Measurements from ENCODE around the gene PCDHGA6. TPM values are rescaled to one million over a fixed set of nuclear protein-coding genes. Genes with fewer than 3 reads are reported as not detected.
"Not testable (repeated sequence)": the region's sequence is repeated elsewhere in the genome, so short reads cannot be mapped to it uniquely, and the experiment has no call there.

The PCDHGA6 gene
- total RNA-seq, 2 donors from 2014 or later: 0.55 to 3.8 TPM

DNA sequence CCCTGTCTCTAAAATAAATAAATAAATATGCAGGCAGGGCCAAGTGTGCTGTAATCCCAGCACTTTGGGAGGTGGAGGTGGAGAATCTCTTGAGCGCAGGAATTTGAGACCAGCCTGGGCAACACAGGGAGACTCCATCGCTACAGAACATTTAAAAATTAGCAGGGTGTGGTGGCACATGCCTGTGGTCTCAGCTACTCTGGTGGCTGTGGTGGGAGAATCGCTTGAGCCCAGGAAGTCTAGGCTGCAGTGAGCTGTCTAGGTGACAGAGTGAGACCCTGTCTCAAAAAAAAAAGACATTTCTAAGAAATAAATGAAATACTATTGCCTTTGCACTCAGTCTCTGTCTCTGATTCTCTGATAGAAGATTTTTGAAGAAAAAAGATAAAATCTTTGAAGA, 37.9 kb downstream of the PCDHGA6 start:
- H3K36me3 Mint-ChIP-seq (ENCODE audit: low read depth): peaks cover 28% of the 10 kb centered on the region
- no peak overlapping the region for H3K9ac ChIP-seq (ENCODE audit: extremely low read depth, low read length, poor library complexity, severe bottlenecking)
- peaks cover 3% of the 10 kb centered on the region for H3K4me1 Mint-ChIP-seq
- H3K4me3 Mint-ChIP-seq: no peak overlapping the region
- H3K4me3 ChIP-seq (ENCODE audit: low read length): no peak overlapping the region
- no peaks in the 10 kb centered on the region for H3K36me3 ChIP-seq (ENCODE audit: control insufficient read depth, insufficient read depth, low read length)
- no peak overlapping the region for H3K27ac ChIP-seq (ENCODE audit: low read depth, low read length)
- H3K4me1 ChIP-seq (ENCODE audit: control insufficient read depth, insufficient read depth, low read length): no peaks in the 10 kb centered on the region
- H3K9me3 Mint-ChIP-seq: peaks cover 28% of the 10 kb centered on the region
- WGBS, 2 experiments (ENCODE audit: insufficient coverage in 1 of 2, insufficient read length in 1 of 2): 89 to 100% methylated on average over 3 of the region's 3 CpGs
- no peak overlapping the region for H3K27ac Mint-ChIP-seq
- peaks cover 28% of the 10 kb centered on the region for H3K9me3 ChIP-seq (ENCODE audit: control insufficient read depth, low read length)
- H3K27me3 ChIP-seq (ENCODE audit: control insufficient read depth, insufficient read depth, low read length, poor library complexity, severe bottlenecking): no peaks in the 10 kb centered on the region
- no peak for DNase-seq
- H3K27me3 Mint-ChIP-seq (ENCODE audit: insufficient read depth): peaks cover 23% of the 10 kb centered on the region
- TF ChIP-seq CTCF (conservative IDR thresholded peaks at IDR 0.05): no peak

DNA sequence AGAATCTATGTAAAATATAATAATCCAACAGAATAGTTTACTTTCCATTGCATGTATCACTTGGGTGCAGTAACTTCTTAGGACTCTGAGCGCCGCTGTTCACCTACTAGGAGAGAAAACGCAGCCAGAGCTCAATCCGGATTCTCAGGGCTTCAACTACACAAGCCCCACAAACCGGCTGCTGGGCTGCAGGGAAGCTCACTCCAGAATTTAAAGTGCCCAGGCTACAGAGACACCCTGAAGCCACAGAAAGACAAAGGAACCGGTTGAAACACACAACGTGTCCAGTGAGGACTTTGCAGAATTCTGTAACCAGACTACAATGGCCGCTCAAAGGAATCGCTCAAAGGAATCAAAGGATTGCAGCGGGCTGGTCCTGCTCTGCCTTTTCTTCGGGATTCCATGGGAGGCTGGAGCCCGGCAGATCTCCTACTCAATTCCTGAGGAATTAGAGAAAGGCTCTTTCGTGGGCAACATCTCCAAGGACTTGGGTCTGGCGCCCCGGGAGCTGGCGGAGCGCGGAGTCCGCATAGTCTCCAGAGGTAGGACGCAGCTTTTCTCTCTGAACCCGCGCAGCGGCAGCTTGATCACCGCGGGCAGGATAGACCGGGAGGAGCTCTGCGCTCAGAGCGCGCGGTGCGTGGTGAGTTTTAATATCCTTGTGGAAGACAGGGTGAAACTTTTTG, 39.3 kb downstream of the PCDHGA6 start, which contains the start of gene PCDHGA10:
PCDHGA10 (plus strand) TSS at position 134 of the 686 bp plus-strand sequence; CDS start at position 323, 189 bp downstream.
- Histone ChIP-seq H3K4me1 (ENCODE audit: control insufficient read depth, insufficient read depth, low read length) (no peaks in the 10 kb centered on the region), H3K4me3 (ENCODE audit: low read length) (peak within 1 kb of the TSS; percentile 75), H3K27me3 (ENCODE audit: control insufficient read depth, insufficient read depth, low read length, poor library complexity, severe bottlenecking) (no peaks in the 10 kb centered on the region), H3K27ac (ENCODE audit: low read depth, low read length) (no peak within 1 kb of the TSS), H3K36me3 (ENCODE audit: control insufficient read depth, insufficient read depth, low read length) (no peaks in the 10 kb centered on the region), H3K9me3 (ENCODE audit: control insufficient read depth, low read length) (peaks cover 29% of the 10 kb centered on the region), H3K9ac (ENCODE audit: extremely low read depth, low read length, poor library complexity, severe bottlenecking) (peak within 1 kb of the TSS; percentile 50)
- H3K9me3 Mint-ChIP-seq: peaks cover 30% of the 10 kb centered on the region
- peak; percentile 89 for TF ChIP-seq CTCF (conservative IDR thresholded peaks at IDR 0.05)
- DNase-seq: peak; percentile 85
- peaks cover 26% of the 10 kb centered on the region for H3K27me3 Mint-ChIP-seq (ENCODE audit: insufficient read depth)
- peaks cover 3% of the 10 kb centered on the region for H3K4me1 Mint-ChIP-seq
- H3K36me3 Mint-ChIP-seq (ENCODE audit: low read depth): peaks cover 30% of the 10 kb centered on the region
- 51 to 57% methylated on average over 17 to 31 of the region's 31 CpGs for WGBS, 2 experiments (ENCODE audit: insufficient coverage in 1 of 2, insufficient read length in 1 of 2)
- peak within 1 kb of the TSS; percentile 80 for H3K4me3 Mint-ChIP-seq
- peak within 1 kb of the TSS; percentile 92 for H3K27ac Mint-ChIP-seq

DNA sequence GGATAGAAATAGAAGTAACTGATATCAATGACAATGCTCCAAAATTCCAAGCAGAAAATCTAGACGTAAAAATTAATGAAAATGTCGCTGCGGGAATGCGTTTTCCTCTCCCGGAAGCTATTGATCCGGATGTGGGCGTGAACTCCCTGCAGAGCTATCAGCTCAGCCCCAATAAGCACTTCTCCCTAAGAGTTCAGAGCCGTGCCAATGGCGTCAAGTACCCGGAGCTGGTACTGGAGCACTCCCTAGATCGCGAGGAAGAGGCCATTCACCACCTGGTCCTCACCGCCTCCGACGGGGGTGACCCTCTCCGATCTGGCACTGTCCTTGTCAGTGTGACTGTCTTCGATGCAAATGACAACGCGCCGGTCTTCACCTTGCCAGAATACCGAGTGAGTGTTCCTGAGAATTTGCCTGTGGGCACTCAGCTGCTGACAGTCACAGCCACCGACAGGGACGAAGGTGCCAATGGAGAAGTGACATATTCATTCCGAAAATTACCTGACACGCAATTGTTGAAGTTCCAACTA, 39.9 kb downstream of the PCDHGA6 start:
- Histone ChIP-seq H3K36me3 (ENCODE audit: control insufficient read depth, insufficient read depth, low read length) (no peaks in the 10 kb centered on the region), H3K9me3 (ENCODE audit: control insufficient read depth, low read length) (peaks cover 33% of the 10 kb centered on the region), H3K4me1 (ENCODE audit: control insufficient read depth, insufficient read depth, low read length) (no peaks in the 10 kb centered on the region), H3K27ac (ENCODE audit: low read depth, low read length) (no peak overlapping the region), H3K9ac (ENCODE audit: extremely low read depth, low read length, poor library complexity, severe bottlenecking) (peak overlapping the region; percentile 50), H3K4me3 (ENCODE audit: low read length) (peak overlapping the region; percentile 75), H3K27me3 (ENCODE audit: control insufficient read depth, insufficient read depth, low read length, poor library complexity, severe bottlenecking) (no peaks in the 10 kb centered on the region)
- 66 to 71% methylated on average over 21 to 24 of the region's 25 CpGs for WGBS, 2 experiments (ENCODE audit: insufficient coverage in 1 of 2, insufficient read length in 1 of 2)
- peaks cover 32% of the 10 kb centered on the region for H3K36me3 Mint-ChIP-seq (ENCODE audit: low read depth)
- H3K4me3 Mint-ChIP-seq: peak overlapping the region; percentile 80
- peaks cover 3% of the 10 kb centered on the region for H3K4me1 Mint-ChIP-seq
- H3K27ac Mint-ChIP-seq: peak overlapping the region; percentile 92
- H3K27me3 Mint-ChIP-seq (ENCODE audit: insufficient read depth): peaks cover 27% of the 10 kb centered on the region
- no peak for TF ChIP-seq CTCF (conservative IDR thresholded peaks at IDR 0.05)
- peaks cover 33% of the 10 kb centered on the region for H3K9me3 Mint-ChIP-seq
- DNase-seq: no peak

GRCh38 chr5:141414548-141415274, 41.0 kb downstream of the PCDHGA6 start:
- H3K27ac ChIP-seq (ENCODE audit: low read depth, low read length); H3K36me3 ChIP-seq (ENCODE audit: control insufficient read depth, insufficient read depth, low read length); H3K27me3 ChIP-seq (ENCODE audit: control insufficient read depth, insufficient read depth, low read length, poor library complexity, severe bottlenecking); H3K4me1 ChIP-seq (ENCODE audit: control insufficient read depth, insufficient read depth, low read length); H3K4me1 Mint-ChIP-seq; H3K9ac ChIP-seq (ENCODE audit: extremely low read depth, low read length, poor library complexity, severe bottlenecking); H3K4me3 Mint-ChIP-seq; H3K4me3 ChIP-seq (ENCODE audit: low read length); DNase-seq; H3K27ac Mint-ChIP-seq: not testable (repeated sequence)
- peaks cover 31% of the 10 kb centered on the region for H3K9me3 ChIP-seq (ENCODE audit: control insufficient read depth, low read length)
- H3K27me3 Mint-ChIP-seq (ENCODE audit: insufficient read depth): peaks cover 26% of the 10 kb centered on the region
- 94 to 100% methylated on average over 15 to 46 of the region's 46 CpGs for WGBS, 2 experiments (ENCODE audit: insufficient coverage in 1 of 2, insufficient read length in 1 of 2)
- H3K36me3 Mint-ChIP-seq (ENCODE audit: low read depth): peaks cover 30% of the 10 kb centered on the region
- peaks cover 35% of the 10 kb centered on the region for H3K9me3 Mint-ChIP-seq

- H3K27me3 ChIP-seq (ENCODE audit: control insufficient read depth, insufficient read depth, low read length, poor library complexity, severe bottlenecking); H3K4me1 ChIP-seq (ENCODE audit: control insufficient read depth, insufficient read depth, low read length); H3K9ac ChIP-seq (ENCODE audit: extremely low read depth, low read length, poor library complexity, severe bottlenecking); H3K4me3 ChIP-seq (ENCODE audit: low read length); H3K36me3 ChIP-seq (ENCODE audit: control insufficient read depth, insufficient read depth, low read length); DNase-seq; H3K27ac Mint-ChIP-seq; H3K27ac ChIP-seq (ENCODE audit: low read depth, low read length); H3K4me3 Mint-ChIP-seq; H3K4me1 Mint-ChIP-seq: not testable (repeated sequence)
- Mint-ChIP-seq H3K36me3 (ENCODE audit: low read depth) (peaks cover 32% of the 10 kb centered on the region), H3K9me3 (peaks cover 37% of the 10 kb centered on the region), H3K27me3 (ENCODE audit: insufficient read depth) (peaks cover 27% of the 10 kb centered on the region)
- peaks cover 32% of the 10 kb centered on the region for H3K9me3 ChIP-seq (ENCODE audit: control insufficient read depth, low read length)
- WGBS, 2 experiments (ENCODE audit: insufficient coverage in 1 of 2, insufficient read length in 1 of 2): 94 to 95% methylated on average over 18 to 24 of the region's 24 CpGs
Measured at GRCh38 chr5:141415275-141415618, 41.6 kb downstream of the PCDHGA6 start.
